ENCODE measurements around the gene ANAPC2.

ANAPC2 gene

GRCh38 chr9:137185921-137186320, 2.4 kb downstream of the ANAPC2 start:
- 90% methylated on average over 19 of the region's 19 CpGs for WGBS (ENCODE audit: insufficient coverage)
- no peak for DNase-seq
- H3K36me3 ChIP-seq (ENCODE audit: control insufficient read depth in 4 of 4, insufficient read depth in 4 of 4, low read length in 3 of 4) = peaks cover 5 to 71% (median 48%) of the 10 kb centered on the region in 4 experiments
- H3K4me1 ChIP-seq (ENCODE audit: control extremely low read depth in 1 of 4, control insufficient read depth in 4 of 4, insufficient read depth in 4 of 4, low read length in 3 of 4) = peaks cover 3 to 39% (median 36%) of the 10 kb centered on the region in 4 experiments
- POLR2A ChIA-PET = interaction anchor here (0.6 kb wide), 1 partner anchor 437 kb away, joined by 8 read pairs; no protein-coding TSS in a partner anchor
- no peaks in the 10 kb centered on the region for H3K27me3 ChIP-seq (replicated peaks in 2 of 5; ENCODE audit: control insufficient read depth in 4 of 5, insufficient read depth in 5 of 5, low read length in 4 of 5)
- CTCF ChIA-PET = interaction anchor here (6.1 kb wide), 1 partner anchor 9 kb away, joined by 33 read pairs; no protein-coding TSS in a partner anchor
- H3K9me3 ChIP-seq (ENCODE audit: control extremely low read depth in 1 of 5, control insufficient read depth in 4 of 5, insufficient read depth in 2 of 5, low read depth in 1 of 5, low read length in 4 of 5) = no peaks in the 10 kb centered on the region
- no peak overlapping the region for H3K4me3 ChIP-seq (ENCODE audit: control insufficient read depth in 1 of 7, extremely low read depth in 1 of 7, insufficient read depth in 4 of 7, low read depth in 2 of 7, low read length in 6 of 7)
- H3K27ac ChIP-seq (ENCODE audit: insufficient read depth in 1 of 2, low read depth in 1 of 2, low read length in 2 of 2, poor library complexity in 1 of 2, severe bottlenecking in 2 of 2) = no peak overlapping the region

DNA sequence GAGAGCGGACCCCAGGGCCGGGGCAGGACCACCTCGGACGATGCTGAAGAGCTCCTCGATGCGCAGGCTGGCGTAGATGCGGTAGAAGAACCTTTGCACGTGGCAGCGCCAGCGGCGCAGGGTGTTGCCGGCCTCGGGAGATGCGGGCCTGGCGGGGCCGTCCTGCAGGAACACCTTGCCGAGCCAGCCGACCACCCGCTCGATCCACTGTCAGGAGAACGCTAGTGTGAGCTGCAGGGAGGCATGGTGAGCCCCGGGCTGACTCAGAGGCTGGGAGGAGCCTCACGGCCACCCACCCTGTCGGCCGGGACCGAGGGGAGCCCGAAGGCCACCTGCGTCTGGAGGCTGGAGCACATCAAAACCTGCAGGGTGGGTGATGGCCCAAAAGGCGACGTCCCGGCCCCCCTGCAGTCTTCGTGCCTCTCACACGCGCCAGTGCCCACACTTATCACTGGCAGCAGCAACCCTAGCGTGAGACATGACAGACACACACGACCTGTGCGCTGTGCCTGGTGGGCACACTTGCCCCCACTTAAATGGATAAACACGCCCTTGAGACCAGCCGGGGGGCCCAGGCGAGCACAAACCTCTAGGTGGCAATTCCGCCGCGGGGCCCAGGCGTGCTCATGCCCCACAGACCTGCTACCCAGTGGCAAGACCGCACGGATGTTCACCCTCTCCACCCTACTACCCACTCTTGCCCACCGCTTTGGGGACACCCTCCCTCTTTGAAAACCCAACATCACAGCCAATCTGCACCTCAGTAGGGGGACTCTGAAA, 3.3 kb downstream of the ANAPC2 start:
- ChIA-PET POLR2A (no interaction called here), CTCF (interaction anchor here (1.0 kb wide), 1 partner anchor 8 kb away, joined by 3 read pairs; no protein-coding TSS in a partner anchor)
- Histone ChIP-seq H3K4me3 (ENCODE audit: control insufficient read depth in 1 of 7, extremely low read depth in 1 of 7, insufficient read depth in 4 of 7, low read depth in 2 of 7, low read length in 6 of 7) (no peak overlapping the region), H3K27me3 (replicated peaks in 2 of 5; ENCODE audit: control insufficient read depth in 4 of 5, insufficient read depth in 5 of 5, low read length in 4 of 5) (no peaks in the 10 kb centered on the region), H3K9me3 (ENCODE audit: control extremely low read depth in 1 of 5, control insufficient read depth in 4 of 5, insufficient read depth in 2 of 5, low read depth in 1 of 5, low read length in 4 of 5) (no peaks in the 10 kb centered on the region), H3K36me3 (ENCODE audit: control insufficient read depth in 4 of 4, insufficient read depth in 4 of 4, low read length in 3 of 4) (peaks cover 5 to 71% (median 50%) of the 10 kb centered on the region in 4 experiments), H3K27ac (ENCODE audit: insufficient read depth in 1 of 2, low read depth in 1 of 2, low read length in 2 of 2, poor library complexity in 1 of 2, severe bottlenecking in 2 of 2) (no peak overlapping the region), H3K4me1 (ENCODE audit: control extremely low read depth in 1 of 4, control insufficient read depth in 4 of 4, insufficient read depth in 4 of 4, low read length in 3 of 4) (peaks cover 3 to 31% (median 30%) of the 10 kb centered on the region in 4 experiments)
- WGBS (ENCODE audit: insufficient coverage) = 96% methylated on average over 45 of the region's 48 CpGs
- DNase-seq = no peak

GRCh38 chr9:137183980-137184595, 4.3 kb downstream of the ANAPC2 start:
- H3K4me1 ChIP-seq (ENCODE audit: control extremely low read depth in 1 of 4, control insufficient read depth in 4 of 4, insufficient read depth in 4 of 4, low read length in 3 of 4) = peaks cover 0 to 21% (median 20%) of the 10 kb centered on the region in 4 experiments
- H3K36me3 ChIP-seq (ENCODE audit: control insufficient read depth in 4 of 4, insufficient read depth in 4 of 4, low read length in 3 of 4) = peaks cover 5 to 77% (median 55%) of the 10 kb centered on the region in 4 experiments
- H3K9me3 ChIP-seq (ENCODE audit: control extremely low read depth in 1 of 5, control insufficient read depth in 4 of 5, insufficient read depth in 2 of 5, low read depth in 1 of 5, low read length in 4 of 5) = no peaks in the 10 kb centered on the region
- no peak overlapping the region for H3K27ac ChIP-seq (ENCODE audit: insufficient read depth in 1 of 2, low read depth in 1 of 2, low read length in 2 of 2, poor library complexity in 1 of 2, severe bottlenecking in 2 of 2)
- WGBS (ENCODE audit: insufficient coverage) = 97% methylated on average over 27 of the region's 27 CpGs
- POLR2A ChIA-PET = no interaction called here
- CTCF ChIA-PET = no interaction called here
- no peak for DNase-seq
- no peaks in the 10 kb centered on the region for H3K27me3 ChIP-seq (replicated peaks in 2 of 5; ENCODE audit: control insufficient read depth in 4 of 5, insufficient read depth in 5 of 5, low read length in 4 of 5)
- H3K4me3 ChIP-seq (ENCODE audit: control insufficient read depth in 1 of 7, extremely low read depth in 1 of 7, insufficient read depth in 4 of 7, low read depth in 2 of 7, low read length in 6 of 7) = no peak overlapping the region

- H3K36me3 ChIP-seq (ENCODE audit: control insufficient read depth in 4 of 4, insufficient read depth in 4 of 4, low read length in 3 of 4) = peaks cover 5 to 89% (median 60%) of the 10 kb centered on the region in 4 experiments
- H3K27me3 ChIP-seq (replicated peaks in 2 of 5; ENCODE audit: control insufficient read depth in 4 of 5, insufficient read depth in 5 of 5, low read length in 4 of 5) = no peaks in the 10 kb centered on the region
- no peak overlapping the region for H3K4me3 ChIP-seq (ENCODE audit: control insufficient read depth in 1 of 7, extremely low read depth in 1 of 7, insufficient read depth in 4 of 7, low read depth in 2 of 7, low read length in 6 of 7)
- no peaks in the 10 kb centered on the region for H3K9me3 ChIP-seq (ENCODE audit: control extremely low read depth in 1 of 5, control insufficient read depth in 4 of 5, insufficient read depth in 2 of 5, low read depth in 1 of 5, low read length in 4 of 5)
- WGBS (ENCODE audit: insufficient coverage) = 93% methylated on average over 7 of the region's 17 CpGs
- H3K4me1 ChIP-seq (ENCODE audit: control extremely low read depth in 1 of 4, control insufficient read depth in 4 of 4, insufficient read depth in 4 of 4, low read length in 3 of 4) = peaks cover 0 to 22% (median 16%) of the 10 kb centered on the region in 4 experiments
- POLR2A ChIA-PET = no interaction called here
- no peak overlapping the region for H3K27ac ChIP-seq (ENCODE audit: insufficient read depth in 1 of 2, low read depth in 1 of 2, low read length in 2 of 2, poor library complexity in 1 of 2, severe bottlenecking in 2 of 2)
- CTCF ChIA-PET = no interaction called here
- no peak for DNase-seq
Measured at GRCh38 chr9:137182836-137183235, 5.5 kb downstream of the ANAPC2 start.

GRCh38 chr9:137181680-137182079, 6.7 kb downstream of the ANAPC2 start:
- Histone ChIP-seq H3K9me3 (ENCODE audit: control extremely low read depth in 1 of 5, control insufficient read depth in 4 of 5, insufficient read depth in 2 of 5, low read depth in 1 of 5, low read length in 4 of 5) (no peaks in the 10 kb centered on the region), H3K27me3 (replicated peaks in 2 of 5; ENCODE audit: control insufficient read depth in 4 of 5, insufficient read depth in 5 of 5, low read length in 4 of 5) (no peaks in the 10 kb centered on the region), H3K4me3 (ENCODE audit: control insufficient read depth in 1 of 7, extremely low read depth in 1 of 7, insufficient read depth in 4 of 7, low read depth in 2 of 7, low read length in 6 of 7) (no peak overlapping the region), H3K4me1 (ENCODE audit: control extremely low read depth in 1 of 4, control insufficient read depth in 4 of 4, insufficient read depth in 4 of 4, low read length in 3 of 4) (peaks cover 0 to 11% (median 4%) of the 10 kb centered on the region in 4 experiments), H3K36me3 (ENCODE audit: control insufficient read depth in 4 of 4, insufficient read depth in 4 of 4, low read length in 3 of 4) (peaks cover 0 to 86% (median 59%) of the 10 kb centered on the region in 4 experiments), H3K27ac (ENCODE audit: insufficient read depth in 1 of 2, low read depth in 1 of 2, low read length in 2 of 2, poor library complexity in 1 of 2, severe bottlenecking in 2 of 2) (no peak overlapping the region)
- 92% methylated on average over 20 of the region's 22 CpGs for WGBS (ENCODE audit: insufficient coverage)
- ChIA-PET POLR2A (no interaction called here), CTCF (no interaction called here)
- no peak for DNase-seq

DNA sequence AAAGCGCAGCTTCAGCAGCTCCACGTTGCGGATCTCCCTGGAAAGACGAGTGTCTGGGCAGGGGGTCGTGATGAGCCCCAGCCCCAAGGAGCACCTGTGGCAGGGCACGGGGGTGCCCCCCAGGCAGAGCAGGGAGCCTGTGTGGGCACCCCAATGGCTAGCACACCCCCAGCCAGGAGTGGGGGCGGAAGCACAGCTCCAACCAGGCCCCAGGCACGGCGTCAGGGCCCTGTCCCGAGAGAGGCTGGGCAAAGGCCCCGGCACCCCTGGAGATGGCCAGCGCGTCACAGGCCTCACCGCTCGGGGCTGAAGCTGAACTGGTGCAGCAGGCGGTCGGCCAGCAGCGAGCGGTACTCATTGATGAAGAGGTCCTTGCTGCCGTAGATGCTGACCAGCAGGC, 7.9 kb downstream of the ANAPC2 start:
- no peaks in the 10 kb centered on the region for H3K9me3 ChIP-seq (ENCODE audit: control extremely low read depth in 1 of 5, control insufficient read depth in 4 of 5, insufficient read depth in 2 of 5, low read depth in 1 of 5, low read length in 4 of 5)
- no peak overlapping the region for H3K27ac ChIP-seq (ENCODE audit: insufficient read depth in 1 of 2, low read depth in 1 of 2, low read length in 2 of 2, poor library complexity in 1 of 2, severe bottlenecking in 2 of 2)
- POLR2A ChIA-PET = no interaction called here
- DNase-seq = no peak
- CTCF ChIA-PET = interaction anchor here (1.4 kb wide), 1 partner anchor 8 kb away, joined by 4 read pairs; the partner anchor contains the start of genes ANAPC2 and SSNA1
- H3K27me3 ChIP-seq (replicated peaks in 2 of 5; ENCODE audit: control insufficient read depth in 4 of 5, insufficient read depth in 5 of 5, low read length in 4 of 5) = no peaks in the 10 kb centered on the region
- H3K4me1 ChIP-seq (ENCODE audit: control extremely low read depth in 1 of 4, control insufficient read depth in 4 of 4, insufficient read depth in 4 of 4, low read length in 3 of 4) = peaks cover 0 to 6% (median under 1%) of the 10 kb centered on the region in 4 experiments
- H3K36me3 ChIP-seq (ENCODE audit: control insufficient read depth in 4 of 4, insufficient read depth in 4 of 4, low read length in 3 of 4) = peaks cover 0 to 74% (median 49%) of the 10 kb centered on the region in 4 experiments
- no peak overlapping the region for H3K4me3 ChIP-seq (ENCODE audit: control insufficient read depth in 1 of 7, extremely low read depth in 1 of 7, insufficient read depth in 4 of 7, low read depth in 2 of 7, low read length in 6 of 7)
- WGBS (ENCODE audit: insufficient coverage) = 98% methylated on average over 20 of the region's 20 CpGs

DNA sequence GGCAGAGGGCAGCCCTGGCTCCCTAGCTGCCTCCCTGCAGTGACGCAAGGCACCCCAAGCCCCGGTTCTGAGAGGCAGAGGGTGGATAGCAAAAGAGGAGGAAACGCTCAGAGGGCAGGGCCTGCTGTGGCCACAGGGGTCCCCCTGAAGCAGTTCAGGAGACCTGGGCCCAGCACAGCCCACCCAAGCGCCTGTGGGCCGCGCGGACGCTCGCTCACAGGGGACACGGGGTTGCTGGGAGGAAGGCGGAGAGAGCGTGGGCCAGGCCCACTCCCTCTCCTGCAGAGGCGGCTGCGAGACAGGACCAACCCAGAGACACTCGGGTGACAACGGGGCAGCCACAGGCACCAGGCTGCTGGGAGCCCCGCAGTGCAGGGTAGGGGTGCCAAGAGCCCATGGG, 8.6 kb downstream of the ANAPC2 start:
- H3K27ac ChIP-seq (ENCODE audit: insufficient read depth in 1 of 2, low read depth in 1 of 2, low read length in 2 of 2, poor library complexity in 1 of 2, severe bottlenecking in 2 of 2) = no peak overlapping the region
- no peak overlapping the region for H3K4me3 ChIP-seq (ENCODE audit: control insufficient read depth in 1 of 7, extremely low read depth in 1 of 7, insufficient read depth in 4 of 7, low read depth in 2 of 7, low read length in 6 of 7)
- WGBS (ENCODE audit: insufficient coverage) = 92% methylated on average over 15 of the region's 17 CpGs
- no peak for DNase-seq
- H3K4me1 ChIP-seq (ENCODE audit: control extremely low read depth in 1 of 4, control insufficient read depth in 4 of 4, insufficient read depth in 4 of 4, low read length in 3 of 4) = peaks cover 0 to 6% (median 5%) of the 10 kb centered on the region in 4 experiments
- ChIA-PET POLR2A (no interaction called here), CTCF (interaction anchor here (1.1 to 1.4 kb wide), 2 partner anchors 9 to 49 kb away, joined by 3 to 4 read pairs; partner anchors contain the start of genes ANAPC2 and SSNA1)
- H3K36me3 ChIP-seq (ENCODE audit: control insufficient read depth in 4 of 4, insufficient read depth in 4 of 4, low read length in 3 of 4) = peaks cover 0 to 67% (median 46%) of the 10 kb centered on the region in 4 experiments
- H3K9me3 ChIP-seq (ENCODE audit: control extremely low read depth in 1 of 5, control insufficient read depth in 4 of 5, insufficient read depth in 2 of 5, low read depth in 1 of 5, low read length in 4 of 5) = no peaks in the 10 kb centered on the region
- no peaks in the 10 kb centered on the region for H3K27me3 ChIP-seq (replicated peaks in 2 of 5; ENCODE audit: control insufficient read depth in 4 of 5, insufficient read depth in 5 of 5, low read length in 4 of 5)

All from common myeloid progenitor, CD34-positive (primary cell).